CD4-positive, alpha-beta T cell (primary cell): ENCODE data around the gene ARHGEF19. TPM values are rescaled to one million over a fixed set of nuclear protein-coding genes. Genes with fewer than 3 reads are reported as not detected.

ENCODE experiments used
- ATAC-seq: fragments of 200-7000 bp; cut with Tn5 transposase; one replicate; pipeline ENCODE4 v1.10.0; 2022; ENCODE audit warnings: mild to moderate bottlenecking; ENCODE audit not compliant: poor library complexity
- CTCF ChIA-PET: fragments of 350-600 bp; sonication (Branson Sonifier 250); formaldehyde crosslinking; loops from one replicate; lab custom pipeline; 2021; ENCODE audit warnings: antibody characterized with exemption, inconsistent platforms; lab: Charles Lee
- POLR2A ChIA-PET: fragments of 350-600 bp; sonication (Branson Sonifier 250); formaldehyde crosslinking; loops from one replicate; lab custom pipeline; 2021; ENCODE audit warnings: antibody characterized with exemption, inconsistent platforms; lab: Charles Lee
- DNase-seq, 14 experiments: peaks; one replicate each; pipeline ENCODE4 v3.0.0-alpha.2; 2013 to 2020; ENCODE audit warnings: mixed read lengths in 2 of 14
- H3K27ac ChIP-seq, 2 donors: one replicate each; pipeline versions ENCODE4 v1.5.1 to v1.7.0; 2013; ENCODE audit warnings: low read length in 2 of 2, low read depth in 1 of 2, mild to moderate bottlenecking in 1 of 2
- H3K27me3 ChIP-seq, 2 experiments: 1 replicate in 1 of 2; 2 replicates in 1 of 2; pipeline versions ENCODE4 v1.6.1 to v1.7.0; 2013; ENCODE audit warnings: low read length in 2 of 2, control low read depth in 1 of 2, mild to moderate bottlenecking in 1 of 2, moderate library complexity in 1 of 2; ENCODE audit not compliant: insufficient read depth in 2 of 2, control insufficient read depth in 1 of 2
- H3K36me3 ChIP-seq: one replicate; pipeline ENCODE4 v1.6.1; 2013; ENCODE audit warnings: low read length, control low read depth; ENCODE audit not compliant: insufficient read depth
- H3K4me1 ChIP-seq: one replicate; pipeline ENCODE4 v1.6.1; 2013; ENCODE audit warnings: low read length, control low read depth; ENCODE audit not compliant: insufficient read depth
- H3K4me3 ChIP-seq: one replicate; pipeline ENCODE4 v1.5.1; 2013; ENCODE audit warnings: mild to moderate bottlenecking, low read length, moderate library complexity
- H3K9me3 ChIP-seq, 2 experiments: 1 replicate in 1 of 2; 2 replicates in 1 of 2; pipeline versions ENCODE4 v1.6.1 to v1.7.0; 2013; ENCODE audit warnings: low read length in 2 of 2, mild to moderate bottlenecking in 2 of 2, control low read depth in 1 of 2, moderate library complexity in 1 of 2; ENCODE audit not compliant: control insufficient read depth in 1 of 2, insufficient read depth in 1 of 2
- H3K27ac Mint-ChIP-seq: one replicate; pipeline ENCODE4 v1.8.0; 2020; ENCODE audit warnings: mixed read lengths
- H3K27me3 Mint-ChIP-seq: one replicate; pipeline ENCODE4 v1.8.0; 2021; ENCODE audit warnings: mixed read lengths
- H3K36me3 Mint-ChIP-seq: one replicate; pipeline ENCODE4 v1.8.0; 2021; ENCODE audit warnings: low read depth, mixed read lengths
- H3K4me1 Mint-ChIP-seq: one replicate; pipeline ENCODE4 v1.8.0; 2021; ENCODE audit warnings: low read depth, mixed read lengths
- H3K4me3 Mint-ChIP-seq: one replicate; pipeline ENCODE4 v1.8.0; 2020; ENCODE audit warnings: mild to moderate bottlenecking, mixed read lengths
- H3K9me3 Mint-ChIP-seq: one replicate; pipeline ENCODE4 v1.8.0; 2020; ENCODE audit warnings: mixed read lengths
- intact Hi-C, 2 experiments: fragments of 100-400 bp; cut with DNase I in 1 of 2; cut with micrococcal nuclease in 1 of 2; formaldehyde crosslinking; loops; one replicate each; pipeline versions ENCODE4 v1.15.1 to v1.9.0; 2023 to 2025; cut with DNase I, micrococcal nuclease
- total RNA-seq, 174 experiments: library from RNA in 2 of 174; stranded (reverse) in 2 of 174; gene quantifications; one replicate each; pipeline ENCODE4 v1.2.3 and lab custom pipeline; 2021 to 2026
- TF ChIP-seq, protein P1 (sequence below): fragments of 200-600 bp; IDR thresholded peaks from one replicate; pipeline ENCODE4 v1.8.0; 2022; ENCODE audit warnings: antibody characterized with exemption, mild to moderate bottlenecking

The ARHGEF19 gene
- total RNA-seq, 2 experiments from 2014 or later: 3.8 to 5.8 TPM

DNA sequence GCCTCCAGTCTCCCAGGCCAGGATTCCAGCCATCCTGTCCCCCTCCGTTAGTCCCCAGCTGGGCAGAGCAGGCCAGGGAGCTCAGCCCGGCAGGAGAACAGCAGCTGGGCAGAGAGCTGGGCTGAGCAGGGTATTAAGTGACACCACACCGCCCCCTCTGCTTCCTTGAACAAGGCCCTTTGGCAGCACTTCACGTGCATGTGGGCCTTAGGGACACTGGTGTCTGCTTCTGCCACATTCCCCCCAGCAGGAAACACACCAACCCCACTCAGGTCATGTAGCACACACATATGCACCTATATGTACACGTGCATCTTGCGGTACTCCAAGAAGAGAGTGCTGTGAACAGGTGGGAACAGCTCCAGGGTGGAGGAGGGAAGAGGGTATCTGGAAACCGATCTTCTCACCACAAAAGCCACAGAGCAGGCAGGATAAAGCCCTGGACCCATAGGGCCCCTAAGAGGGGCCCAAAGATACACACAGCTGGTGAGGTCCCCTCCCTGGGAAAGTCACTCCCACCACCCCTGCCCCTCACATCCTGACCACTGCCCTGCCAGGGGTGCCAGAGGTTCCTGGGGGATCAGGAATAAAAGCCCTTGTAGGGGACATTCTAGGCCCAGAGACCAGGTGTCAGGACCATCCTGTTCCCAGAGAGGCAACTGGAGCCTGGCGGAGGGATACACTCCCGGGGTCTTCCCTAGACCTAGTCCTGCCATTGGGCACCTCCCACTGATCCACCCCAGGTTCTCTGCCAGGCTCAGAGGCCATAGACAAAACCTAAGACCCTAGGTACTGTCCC, 61.1 kb downstream of the ARHGEF19 start:
- CTCF ChIA-PET: no interaction called here
- H3K4me3 Mint-ChIP-seq: no peak overlapping the region

DNA sequence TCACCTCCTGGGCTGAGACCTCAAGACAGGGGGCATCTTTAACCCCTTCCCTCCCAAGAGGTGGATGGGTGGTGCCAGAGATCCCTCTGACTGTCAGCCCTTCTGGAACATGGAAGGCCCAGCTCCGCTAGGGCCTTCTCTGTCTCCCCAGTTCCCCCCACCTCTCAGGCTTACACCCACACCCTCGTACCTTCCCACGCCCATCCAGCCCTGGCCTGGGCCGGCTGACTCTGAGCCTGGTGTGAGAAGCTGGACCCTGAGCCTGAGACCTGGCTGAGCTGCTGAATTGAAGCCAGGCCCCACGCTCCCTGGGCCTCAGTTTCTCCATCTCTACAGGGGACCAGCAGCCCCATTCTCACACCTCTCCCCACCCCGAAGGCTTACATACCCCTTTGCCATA, 61.9 kb downstream of the ARHGEF19 start:
- Histone ChIP-seq H3K4me1 (peaks cover 45% of the 10 kb centered on the region), H3K4me3 (no peak overlapping the region), H3K36me3 (no peaks in the 10 kb centered on the region), H3K27ac (no peak overlapping the region), H3K9me3 (no peaks in the 10 kb centered on the region), H3K27me3 (peaks cover 14 to 16% of the 10 kb centered on the region in 2 experiments)
- H3K27ac Mint-ChIP-seq: no peak overlapping the region
- POLR2A ChIA-PET: no interaction called here
- peaks cover 21% of the 10 kb centered on the region for H3K4me1 Mint-ChIP-seq
- peaks cover 3% of the 10 kb centered on the region for H3K27me3 Mint-ChIP-seq
- CTCF ChIA-PET: no interaction called here
- DNase-seq: no peak
- TF ChIP-seq, protein P1, sequence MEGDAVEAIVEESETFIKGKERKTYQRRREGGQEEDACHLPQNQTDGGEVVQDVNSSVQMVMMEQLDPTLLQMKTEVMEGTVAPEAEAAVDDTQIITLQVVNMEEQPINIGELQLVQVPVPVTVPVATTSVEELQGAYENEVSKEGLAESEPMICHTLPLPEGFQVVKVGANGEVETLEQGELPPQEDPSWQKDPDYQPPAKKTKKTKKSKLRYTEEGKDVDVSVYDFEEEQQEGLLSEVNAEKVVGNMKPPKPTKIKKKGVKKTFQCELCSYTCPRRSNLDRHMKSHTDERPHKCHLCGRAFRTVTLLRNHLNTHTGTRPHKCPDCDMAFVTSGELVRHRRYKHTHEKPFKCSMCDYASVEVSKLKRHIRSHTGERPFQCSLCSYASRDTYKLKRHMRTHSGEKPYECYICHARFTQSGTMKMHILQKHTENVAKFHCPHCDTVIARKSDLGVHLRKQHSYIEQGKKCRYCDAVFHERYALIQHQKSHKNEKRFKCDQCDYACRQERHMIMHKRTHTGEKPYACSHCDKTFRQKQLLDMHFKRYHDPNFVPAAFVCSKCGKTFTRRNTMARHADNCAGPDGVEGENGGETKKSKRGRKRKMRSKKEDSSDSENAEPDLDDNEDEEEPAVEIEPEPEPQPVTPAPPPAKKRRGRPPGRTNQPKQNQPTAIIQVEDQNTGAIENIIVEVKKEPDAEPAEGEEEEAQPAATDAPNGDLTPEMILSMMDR: no peak
- no peaks in the 10 kb centered on the region for H3K9me3 Mint-ChIP-seq
- H3K36me3 Mint-ChIP-seq: no peaks in the 10 kb centered on the region
- intact Hi-C loops: no loop called here
- no peak overlapping the region for H3K4me3 Mint-ChIP-seq
- no peak for ATAC-seq

More for the DNA sequence above, 61.1 kb downstream of the ARHGEF19 start:
- TF ChIP-seq, protein P1: no peak
- peaks cover 28% of the 10 kb centered on the region for H3K4me1 Mint-ChIP-seq
- no peak overlapping the region for H3K27ac Mint-ChIP-seq
- ATAC-seq (no peak), DNase-seq (no peak)
- Histone ChIP-seq H3K4me3 (no peak overlapping the region), H3K4me1 (peaks cover 52% of the 10 kb centered on the region), H3K27ac (no peak overlapping the region), H3K9me3 (no peaks in the 10 kb centered on the region), H3K36me3 (no peaks in the 10 kb centered on the region), H3K27me3 (peaks cover 14 to 16% of the 10 kb centered on the region in 2 experiments)
- no peaks in the 10 kb centered on the region for H3K36me3 Mint-ChIP-seq
- POLR2A ChIA-PET: no interaction called here
- H3K9me3 Mint-ChIP-seq: no peaks in the 10 kb centered on the region
- peaks cover 3% of the 10 kb centered on the region for H3K27me3 Mint-ChIP-seq
- intact Hi-C loops: no loop called here

DNA sequence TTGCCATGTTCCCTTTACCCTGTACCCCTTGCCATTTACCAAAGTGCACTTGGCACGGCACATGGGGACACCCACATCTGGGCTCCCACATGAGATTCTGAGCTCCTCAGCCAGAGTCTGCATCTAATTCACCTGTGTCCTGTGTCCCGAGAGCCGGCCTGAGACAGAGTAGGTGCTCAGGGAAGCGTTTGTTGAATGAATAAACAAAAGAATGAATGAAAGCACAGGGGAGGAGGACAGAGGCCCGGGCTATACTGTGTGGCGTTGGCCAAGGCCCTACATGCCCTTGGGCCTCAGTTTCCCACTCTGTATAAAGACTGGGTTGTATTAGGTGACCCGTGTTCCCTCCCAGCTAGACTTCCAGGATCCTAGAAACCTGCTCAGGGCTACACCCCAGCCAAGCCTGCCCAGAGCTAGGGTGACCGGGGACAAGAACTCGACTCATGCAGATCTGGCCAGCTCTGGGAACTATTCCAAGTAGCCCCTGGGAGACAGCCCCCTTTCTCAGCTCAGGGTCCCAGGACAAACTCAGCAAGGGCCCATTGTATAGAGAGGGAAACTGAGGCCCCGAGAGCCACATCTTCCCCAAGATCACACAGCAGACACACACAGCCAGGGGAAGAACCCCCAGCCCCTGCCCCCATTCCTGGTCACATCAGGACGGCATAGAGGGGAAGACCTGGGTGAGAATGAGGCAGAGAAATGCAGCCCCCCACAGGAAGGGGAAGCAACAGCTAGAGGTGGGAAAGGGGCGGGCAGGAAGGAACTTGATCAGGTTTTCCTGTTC, 62.6 kb downstream of the ARHGEF19 start:
- no peak overlapping the region for H3K4me3 Mint-ChIP-seq
- Histone ChIP-seq H3K36me3 (no peaks in the 10 kb centered on the region), H3K4me3 (no peak overlapping the region), H3K27ac (no peak overlapping the region), H3K27me3 (peaks cover 11 to 13% of the 10 kb centered on the region in 2 experiments), H3K9me3 (no peaks in the 10 kb centered on the region), H3K4me1 (peaks cover 39% of the 10 kb centered on the region)
- no peak overlapping the region for H3K27ac Mint-ChIP-seq
- no peaks in the 10 kb centered on the region for H3K9me3 Mint-ChIP-seq
- TF ChIP-seq, protein P1: no peak
- peaks cover 3% of the 10 kb centered on the region for H3K27me3 Mint-ChIP-seq
- CTCF ChIA-PET: no interaction called here
- DNase-seq (no peak), ATAC-seq (no peak)
- no peaks in the 10 kb centered on the region for H3K36me3 Mint-ChIP-seq
- POLR2A ChIA-PET: no interaction called here
- intact Hi-C loops: no loop called here
- H3K4me1 Mint-ChIP-seq: peaks cover 20% of the 10 kb centered on the region
